Activated T-cell treated with anti-CD3 and anti-CD28 coated beads, Interleukin-2, amount 50 U/mL, for 24 hours (primary cell): ENCODE measurements around the gene TRIM61.
"Not testable (repeated sequence)": the region's sequence is repeated elsewhere in the genome, so short reads cannot be mapped to it uniquely, and the experiment has no call there.

ENCODE experiments used
- DNase-seq: peaks from one replicate; pipeline ENCODE4 v3.0.0-alpha.2; 2020
- H3K27ac Mint-ChIP-seq: 2 replicates; pipeline ENCODE4 v1.8.0; 2020; ENCODE audit warnings: mild to moderate bottlenecking, mixed read lengths
- H3K27me3 Mint-ChIP-seq: 2 replicates; pipeline ENCODE4 v1.8.0; 2020; ENCODE audit warnings: mixed read lengths
- H3K36me3 Mint-ChIP-seq: 2 replicates; pipeline ENCODE4 v1.8.0; 2020; ENCODE audit warnings: low read depth, mixed read lengths
- H3K4me1 Mint-ChIP-seq: 2 replicates; pipeline ENCODE4 v1.8.0; 2020; ENCODE audit warnings: low read depth, mixed read lengths
- H3K4me3 Mint-ChIP-seq: 2 replicates; pipeline ENCODE4 v1.8.0; 2020; ENCODE audit warnings: mild to moderate bottlenecking, moderate library complexity, mixed read lengths
- H3K9me3 Mint-ChIP-seq: 2 replicates; pipeline ENCODE4 v1.8.0; 2020; ENCODE audit warnings: mixed read lengths

TRIM61 gene

GRCh38 chr4:164945146-164945545 lies 32.3 kb downstream of the TRIM61 start:
- Mint-ChIP-seq H3K27ac (no peak overlapping the region), H3K4me1 (no peaks in the 10 kb centered on the region)
- no peak for DNase-seq

DNA sequence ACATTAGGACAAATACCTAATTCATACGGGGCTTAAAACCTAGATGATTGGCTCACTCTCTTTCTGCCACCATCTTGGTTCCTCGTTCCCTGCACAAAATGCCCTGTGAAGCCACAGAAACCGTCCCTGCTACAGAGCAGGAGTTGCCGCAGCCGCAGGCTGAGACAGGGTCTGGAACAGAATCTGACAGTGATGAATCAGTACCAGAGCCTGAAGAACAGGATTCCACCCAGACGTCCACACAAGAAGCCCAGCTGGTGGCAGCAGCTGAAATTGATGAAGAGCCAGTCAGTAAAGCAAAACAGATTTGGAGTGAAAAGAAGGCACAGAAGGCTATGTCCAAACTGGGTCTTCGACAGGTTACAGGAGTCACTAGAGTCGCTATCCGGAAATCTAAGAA lies 34.3 kb downstream of the TRIM61 start:
- no peak for DNase-seq
- no peaks in the 10 kb centered on the region for H3K4me1 Mint-ChIP-seq

More at GRCh38 chr4:164945146-164945545, 32.3 kb downstream of the TRIM61 start:
- no peaks in the 10 kb centered on the region for H3K36me3 Mint-ChIP-seq
- peaks cover 49% of the 10 kb centered on the region for H3K27me3 Mint-ChIP-seq
- no peaks in the 10 kb centered on the region for H3K9me3 Mint-ChIP-seq
- H3K4me3 Mint-ChIP-seq: no peak overlapping the region

DNA sequence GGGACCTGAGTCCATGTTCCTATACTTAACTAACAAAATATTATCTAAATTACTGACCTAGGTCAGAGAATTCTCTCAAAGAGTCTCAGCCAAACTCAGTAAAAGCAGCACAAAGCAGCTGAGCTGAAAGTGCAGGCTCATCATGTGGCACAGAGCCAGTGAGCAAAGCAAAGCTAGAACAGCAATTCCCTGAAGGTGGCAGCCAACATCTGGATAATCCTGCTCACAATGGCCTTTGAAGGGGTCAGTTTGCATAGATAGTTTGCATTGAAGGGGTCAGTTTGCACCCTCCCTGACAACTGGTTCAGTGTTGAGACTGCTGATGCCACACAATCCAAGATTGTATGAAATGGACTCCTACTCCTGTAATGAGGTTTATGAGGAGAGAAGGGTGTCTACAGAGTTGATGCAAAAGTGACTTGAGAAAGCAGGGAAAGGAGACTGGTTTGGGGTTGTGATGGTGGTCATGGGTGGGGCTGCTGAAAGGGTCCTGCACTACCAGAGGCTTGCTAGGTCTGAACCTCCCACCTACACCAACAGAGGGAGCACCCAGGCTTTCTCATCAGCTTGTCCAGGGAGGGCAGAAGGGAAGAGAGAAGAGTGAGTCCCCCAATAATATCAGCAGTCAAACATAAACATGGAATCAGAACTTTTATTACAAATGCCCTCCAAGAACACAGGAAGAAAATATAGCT lies 39.7 kb downstream of the TRIM61 start:
- Mint-ChIP-seq H3K4me3 (no peak overlapping the region), H3K36me3 (no peaks in the 10 kb centered on the region), H3K9me3 (no peaks in the 10 kb centered on the region), H3K27me3 (peaks cover 43% of the 10 kb centered on the region), H3K4me1 (no peaks in the 10 kb centered on the region), H3K27ac (no peak overlapping the region)
- no peak for DNase-seq

More for the DNA sequence above, 34.3 kb downstream of the TRIM61 start:
- Mint-ChIP-seq H3K36me3 (no peaks in the 10 kb centered on the region), H3K27ac (no peak overlapping the region), H3K27me3 (peaks cover 45% of the 10 kb centered on the region), H3K4me3 (no peak overlapping the region), H3K9me3 (no peaks in the 10 kb centered on the region)

GRCh38 chr4:164935865-164936606 lies 41.4 kb downstream of the TRIM61 start:
- H3K9me3 Mint-ChIP-seq, H3K27ac Mint-ChIP-seq, H3K4me1 Mint-ChIP-seq, DNase-seq, H3K4me3 Mint-ChIP-seq, H3K36me3 Mint-ChIP-seq: not testable (repeated sequence)
- H3K27me3 Mint-ChIP-seq: peaks cover 37% of the 10 kb centered on the region

DNA sequence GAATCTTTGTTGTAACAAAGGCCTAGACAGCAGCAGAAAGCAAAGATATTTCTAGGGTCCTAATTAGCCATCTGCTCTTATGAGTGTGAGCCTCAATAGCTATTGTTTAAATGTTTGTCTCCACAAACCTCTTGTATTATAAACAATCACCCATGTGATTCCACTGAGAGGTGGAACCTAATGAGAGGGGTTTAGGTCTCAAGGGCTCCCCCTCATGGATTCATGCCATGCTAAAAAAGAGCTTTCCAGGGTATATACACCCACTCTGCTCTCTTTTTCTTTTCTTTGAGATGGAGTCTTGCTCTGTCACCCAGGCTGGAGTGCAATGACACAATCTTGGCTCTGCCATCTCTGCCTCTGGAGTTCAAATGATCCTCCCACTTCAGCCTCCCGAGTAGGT lies 42.1 kb downstream of the TRIM61 start:
- H3K9me3 Mint-ChIP-seq: no peaks in the 10 kb centered on the region
- no peak for DNase-seq
- no peak overlapping the region for H3K27ac Mint-ChIP-seq
- no peak overlapping the region for H3K4me3 Mint-ChIP-seq
- no peaks in the 10 kb centered on the region for H3K36me3 Mint-ChIP-seq
- H3K4me1 Mint-ChIP-seq: no peaks in the 10 kb centered on the region
- H3K27me3 Mint-ChIP-seq: peaks cover 34% of the 10 kb centered on the region

GRCh38 chr4:164933244-164933643 lies 44.2 kb downstream of the TRIM61 start:
- no peak for DNase-seq
- H3K27me3 Mint-ChIP-seq: peaks cover 24% of the 10 kb centered on the region
- no peaks in the 10 kb centered on the region for H3K9me3 Mint-ChIP-seq
- H3K36me3 Mint-ChIP-seq: no peaks in the 10 kb centered on the region
- no peak overlapping the region for H3K4me3 Mint-ChIP-seq
- H3K27ac Mint-ChIP-seq: no peak overlapping the region
- no peaks in the 10 kb centered on the region for H3K4me1 Mint-ChIP-seq

GRCh38 chr4:164931551-164932324 lies 45.7 kb downstream of the TRIM61 start:
- DNase-seq: no peak
- Mint-ChIP-seq H3K27ac (no peak overlapping the region), H3K27me3 (peaks cover 19% of the 10 kb centered on the region), H3K36me3 (no peaks in the 10 kb centered on the region), H3K4me1 (no peaks in the 10 kb centered on the region), H3K9me3 (no peaks in the 10 kb centered on the region), H3K4me3 (no peak overlapping the region)

DNA sequence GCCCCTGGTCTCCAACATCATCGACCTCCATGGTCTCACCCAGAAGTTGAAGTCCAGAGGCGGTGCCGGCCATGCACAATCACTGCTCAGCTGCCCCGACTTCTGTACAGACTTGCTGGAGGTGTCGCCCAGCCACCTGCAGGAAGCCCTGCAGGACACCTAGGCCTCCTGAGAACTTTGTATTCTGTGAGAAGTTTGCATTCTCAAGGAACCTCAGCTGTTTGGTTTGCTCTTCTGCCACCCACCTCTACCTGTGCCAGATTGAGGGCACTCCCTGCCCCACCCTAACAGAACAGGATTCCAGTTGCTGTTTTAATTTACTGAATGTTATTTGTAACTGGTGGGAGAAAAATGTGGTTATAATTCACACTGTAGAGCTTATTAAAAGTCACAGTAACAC lies 46.8 kb downstream of the TRIM61 start:
- H3K27ac Mint-ChIP-seq: no peak overlapping the region
- no peaks in the 10 kb centered on the region for H3K4me1 Mint-ChIP-seq
- DNase-seq: no peak
- H3K9me3 Mint-ChIP-seq: no peaks in the 10 kb centered on the region
- peaks cover 14% of the 10 kb centered on the region for H3K27me3 Mint-ChIP-seq
- no peaks in the 10 kb centered on the region for H3K36me3 Mint-ChIP-seq
- no peak overlapping the region for H3K4me3 Mint-ChIP-seq

DNA sequence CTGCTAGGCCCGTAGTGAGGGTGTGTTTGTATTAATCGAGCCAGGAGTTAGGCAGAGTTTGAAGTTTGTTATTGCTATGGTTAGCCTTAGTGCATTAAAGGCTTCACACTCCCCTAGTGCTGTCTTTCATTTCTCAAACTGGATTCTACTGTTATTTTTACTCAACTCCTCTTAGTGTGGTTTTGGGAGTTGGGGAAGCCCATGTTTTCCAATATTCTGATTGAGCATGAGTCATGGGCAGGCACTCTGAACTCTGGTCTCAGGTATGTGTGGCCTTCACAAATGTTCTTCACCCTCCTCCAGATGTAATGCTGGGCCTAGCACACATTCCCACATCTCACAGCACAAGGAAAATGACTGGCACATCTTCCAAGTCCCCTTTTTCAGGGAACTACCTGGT lies 50.4 kb downstream of the TRIM61 start:
- not testable (repeated sequence) for H3K27me3 Mint-ChIP-seq, H3K4me3 Mint-ChIP-seq, H3K36me3 Mint-ChIP-seq, DNase-seq, H3K27ac Mint-ChIP-seq, H3K4me1 Mint-ChIP-seq, H3K9me3 Mint-ChIP-seq

DNA sequence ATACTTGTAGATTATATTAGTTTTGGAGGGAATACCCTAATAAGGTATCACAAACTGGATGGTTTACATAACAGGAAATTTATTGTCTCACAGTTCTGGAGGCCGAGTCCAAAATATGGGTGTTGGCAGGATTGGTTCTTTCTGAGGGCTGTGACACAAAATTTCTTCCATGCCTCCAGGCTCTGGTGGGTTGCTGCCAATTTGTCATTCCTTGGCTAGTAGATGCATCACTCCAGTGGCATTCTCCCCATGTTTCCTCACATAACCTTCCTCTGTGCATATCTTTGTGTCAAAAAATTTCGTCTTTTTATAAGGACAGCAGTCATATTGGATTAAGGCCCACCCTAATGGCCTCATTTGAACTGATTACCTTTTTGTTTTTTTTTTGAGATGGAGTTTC lies 51.2 kb downstream of the TRIM61 start:
- H3K27ac Mint-ChIP-seq: no peak overlapping the region
- no peaks in the 10 kb centered on the region for H3K9me3 Mint-ChIP-seq
- no peak overlapping the region for H3K4me3 Mint-ChIP-seq
- no peak for DNase-seq
- no peaks in the 10 kb centered on the region for H3K36me3 Mint-ChIP-seq
- peaks cover 5% of the 10 kb centered on the region for H3K27me3 Mint-ChIP-seq
- no peaks in the 10 kb centered on the region for H3K4me1 Mint-ChIP-seq

DNA sequence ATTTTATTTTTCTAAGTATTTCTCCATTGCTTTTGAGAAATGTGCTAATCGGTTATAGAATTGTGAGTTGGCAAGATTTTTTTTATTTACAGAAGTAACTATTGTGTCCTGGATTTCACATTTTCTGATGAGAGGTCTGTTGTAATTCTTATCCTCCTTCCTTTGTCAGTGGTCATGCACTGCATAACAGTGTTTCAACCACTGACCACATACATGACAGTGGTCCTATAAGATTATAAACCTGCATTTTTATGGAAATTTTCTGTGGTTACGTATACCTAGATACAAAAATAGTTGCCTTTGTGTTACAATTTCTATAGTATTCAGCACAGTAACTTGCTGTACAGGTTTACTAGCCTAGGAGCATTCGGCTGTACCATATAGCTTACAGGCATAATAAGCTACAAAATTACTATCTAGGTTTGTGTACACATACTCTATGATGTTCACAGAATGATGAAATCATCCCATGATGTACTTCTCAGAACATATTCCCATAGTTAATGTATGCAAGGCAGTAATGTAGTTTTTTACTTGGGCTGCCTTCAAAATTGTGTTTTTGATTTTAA lies 52.7 kb downstream of the TRIM61 start:
- Mint-ChIP-seq H3K9me3 (no peaks in the 10 kb centered on the region), H3K4me1 (no peaks in the 10 kb centered on the region), H3K36me3 (no peaks in the 10 kb centered on the region), H3K27me3 (peaks cover 2% of the 10 kb centered on the region), H3K27ac (no peak overlapping the region), H3K4me3 (no peak overlapping the region)
- no peak for DNase-seq

DNA sequence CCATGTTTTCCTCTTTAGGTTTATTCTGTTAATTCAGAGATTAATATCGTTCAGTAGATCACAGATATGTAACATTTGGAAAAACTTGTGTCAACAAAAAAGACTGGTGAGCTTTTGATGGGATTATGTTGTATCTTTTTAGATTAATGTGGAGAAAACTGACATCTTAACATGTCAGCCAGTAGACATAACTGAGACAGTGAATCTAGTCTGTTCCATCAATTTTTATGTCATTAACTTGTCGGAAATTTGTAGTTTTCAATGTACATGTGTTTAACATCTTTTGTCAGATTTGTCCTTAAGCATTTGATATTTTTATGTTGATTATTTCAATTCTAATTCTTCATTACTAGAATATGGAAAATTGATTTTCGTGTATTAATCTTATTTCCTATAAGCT lies 58.5 kb downstream of the TRIM61 start:
- DNase-seq: no peak

More for the DNA sequence above, 58.5 kb downstream of the TRIM61 start:
- Mint-ChIP-seq H3K4me1 (no peaks in the 10 kb centered on the region), H3K9me3 (no peaks in the 10 kb centered on the region), H3K4me3 (no peak overlapping the region), H3K27me3 (peaks cover 2% of the 10 kb centered on the region), H3K27ac (no peak overlapping the region), H3K36me3 (no peaks in the 10 kb centered on the region)
